GM23338 (cell line): ENCODE measurements around the gene HNRNPC. TPM values are rescaled to one million over a fixed set of nuclear protein-coding genes. Genes with fewer than 3 reads are reported as not detected.
"Not testable (repeated sequence)": the region's sequence is repeated elsewhere in the genome, so short reads cannot be mapped to it uniquely, and the experiment has no call there.

Experiments used
- ATAC-seq: fragments of 200-7000 bp; cut with Tn5 transposase; 3 replicates; pipeline ENCODE4 v1.9.1; 2020
- DNase-seq: peaks from one replicate; pipeline ENCODE4 v3.0.0-alpha.2; 2015; ENCODE audit warnings: low spot score
- H2AFZ ChIP-seq: fragments of 200-600 bp; sonication (generic); 2 replicates; pipeline ENCODE4 v1.8.0; 2016; ENCODE audit warnings: antibody characterized with exemption, mild to moderate bottlenecking, moderate library complexity
- H3F3A ChIP-seq: fragments of 200-600 bp; sonication (generic); replicated peaks from 2 replicates; pipeline ENCODE4 v1.8.0; 2017; ENCODE audit warnings: antibody characterized with exemption, mixed run types, low read depth
- H3K27ac ChIP-seq: fragments of 200-600 bp; sonication (generic); 2 replicates; pipeline ENCODE4 v1.6.1; 2016; ENCODE audit warnings: low read depth
- H3K27me3 ChIP-seq: fragments of 200-600 bp; sonication (generic); 2 replicates; pipeline ENCODE4 v1.8.0; 2016; ENCODE audit warnings: mild to moderate bottlenecking, mixed run types, moderate library complexity; ENCODE audit not compliant: insufficient read depth
- H3K36me3 ChIP-seq: fragments of 200-600 bp; sonication (generic); 2 replicates; pipeline ENCODE4 v1.8.0; 2016; ENCODE audit warnings: mild to moderate bottlenecking; ENCODE audit not compliant: insufficient read depth
- H3K4me1 ChIP-seq: fragments of 200-600 bp; sonication (generic); 2 replicates; pipeline ENCODE4 v1.8.0; 2016; ENCODE audit warnings: mild to moderate bottlenecking, moderate library complexity; ENCODE audit not compliant: insufficient read depth
- H3K4me2 ChIP-seq: fragments of 200-600 bp; sonication (generic); 2 replicates; pipeline ENCODE4 v1.7.1; 2017; ENCODE audit warnings: mixed run types
- H3K4me3 ChIP-seq: fragments of 200-600 bp; sonication (generic); 2 replicates; pipeline ENCODE4 v1.6.1; 2016; ENCODE audit warnings: mixed run types
- H3K79me2 ChIP-seq: fragments of 200-600 bp; sonication (generic); replicated peaks from 2 replicates; pipeline ENCODE4 v1.8.0; 2017; ENCODE audit warnings: mild to moderate bottlenecking; ENCODE audit not compliant: insufficient read depth
- H3K9me2 ChIP-seq: fragments of 200-600 bp; sonication (generic); 2 replicates; pipeline ENCODE4 v1.8.0; 2017; ENCODE audit not compliant: insufficient read depth
- H4K20me1 ChIP-seq: fragments of 200-600 bp; sonication (generic); replicated peaks from 2 replicates; pipeline ENCODE4 v1.8.0; 2017; ENCODE audit warnings: mild to moderate bottlenecking; ENCODE audit not compliant: insufficient read depth
- H3K27ac Mint-ChIP-seq: 2 replicates; pipeline ENCODE4 v1.8.0; 2020; ENCODE audit warnings: inconsistent platforms, mild to moderate bottlenecking, moderate library complexity, mixed read lengths
- H3K27me3 Mint-ChIP-seq: 3 replicates; pipeline ENCODE4 v1.8.0; 2022; ENCODE audit warnings: low read depth, mild to moderate bottlenecking, moderate library complexity, mixed read lengths, inconsistent platforms; ENCODE audit not compliant: insufficient read depth, poor library complexity
- H3K36me3 Mint-ChIP-seq: 3 replicates; pipeline ENCODE4 v1.8.0; 2021; ENCODE audit warnings: low read depth, mild to moderate bottlenecking, inconsistent platforms, moderate library complexity, mixed read lengths
- H3K4me1 Mint-ChIP-seq: 3 replicates; pipeline ENCODE4 v1.8.0; 2020; ENCODE audit warnings: mild to moderate bottlenecking, inconsistent platforms, mixed read lengths
- H3K4me3 Mint-ChIP-seq: 3 replicates; pipeline ENCODE4 v1.8.0; 2021; ENCODE audit warnings: moderate library complexity, mild to moderate bottlenecking, inconsistent platforms, mixed read lengths
- H3K9me3 Mint-ChIP-seq: 3 replicates; pipeline ENCODE4 v1.8.0; 2020; ENCODE audit warnings: moderate library complexity, mild to moderate bottlenecking, inconsistent platforms, mixed read lengths
- CREB1 ChIP-seq: fragments of 250-450 bp; sonication (Bioruptor Pico); IDR thresholded peaks from 2 replicates; pipeline ENCODE4 v1.5.0; 2020; ENCODE audit warnings: low read depth, mild to moderate bottlenecking, moderate library complexity
- ETS1 ChIP-seq: IDR thresholded peaks from 2 replicates; pipeline ENCODE4 v1.6.1; 2016; ENCODE audit warnings: antibody characterized with exemption
- EZH2phosphoT487 ChIP-seq: fragments of 200-600 bp; sonication (generic); IDR thresholded peaks from one replicate; pipeline ENCODE4 v1.8.1; 2018; ENCODE audit warnings: antibody characterized with exemption; ENCODE audit not compliant: unreplicated experiment
- JUNB ChIP-seq: IDR thresholded peaks from one replicate; pipeline ENCODE4 v1.6.1; 2016; ENCODE audit warnings: antibody characterized with exemption; ENCODE audit not compliant: unreplicated experiment
- NANOG ChIP-seq: IDR thresholded peaks from 2 replicates; pipeline ENCODE4 v1.6.1; 2016; ENCODE audit warnings: antibody characterized with exemption, borderline replicate concordance
- POLR2AphosphoS5 ChIP-seq: IDR thresholded peaks from 2 replicates; pipeline ENCODE4 v1.6.1; 2016; ENCODE audit warnings: antibody characterized with exemption, low read depth
- REST ChIP-seq: IDR thresholded peaks from one replicate; pipeline ENCODE4 v1.6.1; 2018; ENCODE audit warnings: antibody characterized with exemption; ENCODE audit not compliant: unreplicated experiment
- STAT1 ChIP-seq: IDR thresholded peaks from one replicate; pipeline ENCODE4 v1.6.1; 2016; ENCODE audit warnings: antibody characterized with exemption; ENCODE audit not compliant: unreplicated experiment
- ZNF114 ChIP-seq: fragments of 250-450 bp; sonication (Bioruptor Pico); IDR thresholded peaks from 2 replicates; pipeline ENCODE4 v1.5.0; 2020; ENCODE audit warnings: mild to moderate bottlenecking, moderate library complexity
- polyA plus RNA-seq: library from polyadenylated mRNA; unstranded; fragments of >200 nt; fragmentation: Nextera tagmentation; extraction: Ambion mirVana; gene quantifications from 2 replicates; pipeline ENCODE4 v1.2.1, GENCODE V29; 2016
- total RNA-seq: library from RNA; depleted of rRNA; stranded (reverse); fragments of >200 nt; shearing (Covaris generic); gene quantifications from 2 replicates; pipeline ENCODE4 v1.2.3, GENCODE V29; 2014

HNRNPC gene
- total and polyA plus RNA-seq, 2 experiments from 2014 or later, result 1,259 to 1,296 TPM

- not testable (repeated sequence) for H3K4me2 ChIP-seq, H3K27me3 Mint-ChIP-seq, H3K4me1 ChIP-seq, H3K27ac ChIP-seq, H2AFZ ChIP-seq, H3K4me3 ChIP-seq, ATAC-seq, H3K27me3 ChIP-seq, H3K9me2 ChIP-seq, H3K4me3 Mint-ChIP-seq, DNase-seq, H3K27ac Mint-ChIP-seq, H3K9me3 Mint-ChIP-seq
- peaks cover 36% of the 10 kb centered on the region for H3K4me1 Mint-ChIP-seq
- Histone ChIP-seq H3F3A (peaks cover 45% of the 10 kb centered on the region), H4K20me1 (peaks cover 96% of the 10 kb centered on the region), H3K36me3 (peaks cover 76% of the 10 kb centered on the region), H3K79me2 (peaks cover 100% of the 10 kb centered on the region)
- H3K36me3 Mint-ChIP-seq, result peaks cover 99% of the 10 kb centered on the region
- peak; percentile 36; the same call in 1 of the 2 replicates for TF ChIP-seq POLR2AphosphoS5
Observed at GRCh38 chr14:21225164-21225563, 44.1 kb downstream of the HNRNPC start.

GRCh38 chr14:21220874-21221477, 48.3 kb downstream of the HNRNPC start:
- Mint-ChIP-seq H3K36me3 (peaks cover 94% of the 10 kb centered on the region), H3K27me3 (peaks cover 6% of the 10 kb centered on the region), H3K4me1 (peaks cover 41% of the 10 kb centered on the region), H3K27ac (no peak overlapping the region; the same call in 1 of the 2 replicates), H3K4me3 (no peak overlapping the region), H3K9me3 (no peaks in the 10 kb centered on the region; the same call in 2 of the 3 replicates)
- 0 out of 2 replicates have a peak overlapping the region, but pooled peaks have one; percentile 20 for H3K27ac ChIP-seq
- H3K4me1 ChIP-seq, result peaks cover 26% of the 10 kb centered on the region
- ATAC-seq (no peak), DNase-seq (no peak)
- H4K20me1 ChIP-seq, result peaks cover 98% of the 10 kb centered on the region
- peaks cover 30% of the 10 kb centered on the region for H3F3A ChIP-seq
- H3K4me3 ChIP-seq, result no peak overlapping the region
- H3K9me2 ChIP-seq, result no peaks in the 10 kb centered on the region
- TF ChIP-seq REST, result no peak
- no peak for TF ChIP-seq ZNF114 (CRISPR knock-in tag)
- peaks cover 100% of the 10 kb centered on the region for H3K79me2 ChIP-seq
- H2AFZ ChIP-seq, result no peak overlapping the region
- no peak overlapping the region for H3K4me2 ChIP-seq
- H3K36me3 ChIP-seq, result peaks cover 77% of the 10 kb centered on the region
- H3K27me3 ChIP-seq, result no peaks in the 10 kb centered on the region

GRCh38 chr14:21219561-21220111, 49.6 kb downstream of the HNRNPC start:
- Mint-ChIP-seq H3K27ac (peak overlapping the region; percentile 7; the same call in 1 of the 2 replicates), H3K27me3 (peaks cover 6% of the 10 kb centered on the region), H3K4me1 (peaks cover 51% of the 10 kb centered on the region), H3K36me3 (peaks cover 94% of the 10 kb centered on the region), H3K4me3 (no peak overlapping the region), H3K9me3 (no peaks in the 10 kb centered on the region; the same call in 2 of the 3 replicates)
- Histone ChIP-seq H3K79me2 (peaks cover 100% of the 10 kb centered on the region), H3F3A (peaks cover 32% of the 10 kb centered on the region), H4K20me1 (peaks cover 98% of the 10 kb centered on the region), H2AFZ (no peak overlapping the region), H3K4me3 (no peak overlapping the region), H3K27ac (peak overlapping the region; percentile 50), H3K4me2 (no peak overlapping the region), H3K36me3 (peaks cover 75% of the 10 kb centered on the region), H3K4me1 (peaks cover 26% of the 10 kb centered on the region), H3K27me3 (no peaks in the 10 kb centered on the region), H3K9me2 (no peaks in the 10 kb centered on the region)
- no peak for DNase-seq
- ATAC-seq, result no peak
- TF ChIP-seq ZNF114 (CRISPR knock-in tag), result no peak
- TF ChIP-seq JUNB, result no peak
- no peak for TF ChIP-seq STAT1
- no peak for TF ChIP-seq ETS1
- no peak for TF ChIP-seq EZH2phosphoT487
- no peak for TF ChIP-seq REST
- TF ChIP-seq CREB1 (CRISPR knock-in tag), result no peak
- no peak for TF ChIP-seq NANOG
